ENCODE measurements around the gene ZNF408.

- TF ChIP-seq, protein P1, sequence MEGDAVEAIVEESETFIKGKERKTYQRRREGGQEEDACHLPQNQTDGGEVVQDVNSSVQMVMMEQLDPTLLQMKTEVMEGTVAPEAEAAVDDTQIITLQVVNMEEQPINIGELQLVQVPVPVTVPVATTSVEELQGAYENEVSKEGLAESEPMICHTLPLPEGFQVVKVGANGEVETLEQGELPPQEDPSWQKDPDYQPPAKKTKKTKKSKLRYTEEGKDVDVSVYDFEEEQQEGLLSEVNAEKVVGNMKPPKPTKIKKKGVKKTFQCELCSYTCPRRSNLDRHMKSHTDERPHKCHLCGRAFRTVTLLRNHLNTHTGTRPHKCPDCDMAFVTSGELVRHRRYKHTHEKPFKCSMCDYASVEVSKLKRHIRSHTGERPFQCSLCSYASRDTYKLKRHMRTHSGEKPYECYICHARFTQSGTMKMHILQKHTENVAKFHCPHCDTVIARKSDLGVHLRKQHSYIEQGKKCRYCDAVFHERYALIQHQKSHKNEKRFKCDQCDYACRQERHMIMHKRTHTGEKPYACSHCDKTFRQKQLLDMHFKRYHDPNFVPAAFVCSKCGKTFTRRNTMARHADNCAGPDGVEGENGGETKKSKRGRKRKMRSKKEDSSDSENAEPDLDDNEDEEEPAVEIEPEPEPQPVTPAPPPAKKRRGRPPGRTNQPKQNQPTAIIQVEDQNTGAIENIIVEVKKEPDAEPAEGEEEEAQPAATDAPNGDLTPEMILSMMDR (IDR thresholded peaks at IDR 0.05; ENCODE audit: insufficient read depth, low read length, poor library complexity, severe bottlenecking), result no peak
- TF ChIP-seq EZH2phosphoT487 (conservative IDR thresholded peaks at IDR 0.05; ENCODE audit: low read length), result no peak
Measured at GRCh38 chr11:46655631-46656030, 45.2 kb upstream of the ZNF408 start.

All from SU-DHL-6 (cell line).